ENCODE measurements around the gene LRRTM2. TPM values are rescaled to one million over a fixed set of nuclear protein-coding genes. Genes with fewer than 3 reads are reported as not detected.

Gene LRRTM2
- total and polyA plus RNA-seq, 4 donors: 0.04 to 1.9 (median 0.12) TPM

DNA sequence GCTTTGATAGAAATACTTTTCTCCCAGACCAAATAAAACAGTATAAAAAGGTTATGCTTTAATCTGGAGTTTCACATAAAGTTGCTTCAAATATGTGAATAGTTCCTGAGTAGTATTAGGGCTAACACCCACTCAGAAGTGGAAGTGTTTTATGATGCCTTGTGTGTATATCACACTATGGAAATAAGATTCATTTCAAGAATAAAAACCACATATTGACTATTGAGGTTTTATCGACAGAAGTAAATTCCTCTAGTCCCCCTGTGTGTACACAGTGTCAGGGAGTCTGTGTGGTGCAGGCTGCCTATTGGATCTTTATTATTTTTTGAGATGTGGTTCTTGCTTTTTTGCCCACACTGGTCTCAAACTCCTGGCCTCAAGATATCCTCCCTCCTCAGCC is 20.8 kb upstream of the LRRTM2 start:
- H3K27me3 ChIP-seq (ENCODE audit: control insufficient read depth in 3 of 3, insufficient read depth in 3 of 3, low read length in 2 of 3): no peaks in the 10 kb centered on the region
- H3K4me1 ChIP-seq (ENCODE audit: control insufficient read depth in 5 of 5, insufficient read depth in 5 of 5, low read length in 5 of 5): peaks cover 0 to 12% (median 0%) of the 10 kb centered on the region in 5 donors
- peaks cover 0 to 1% (median 0%) of the 10 kb centered on the region in 4 donors for H3K9me3 ChIP-seq (ENCODE audit: control insufficient read depth in 4 of 4, insufficient read depth in 3 of 4, low read length in 3 of 4)
- no peak overlapping the region for H3K9ac ChIP-seq (ENCODE audit: insufficient read depth in 1 of 2, low read length in 2 of 2)
- 81 to 86% methylated on average over 1 of the region's 1 CpG for whole genome bisulfite sequencing, 2 donors
- DNase-seq: no peak
- no peak overlapping the region for H3K27ac ChIP-seq (ENCODE audit: low read depth in 1 of 2, low read length in 1 of 2)
- H3K4me3 ChIP-seq: no peak overlapping the region
- TF ChIP-seq, protein P1, sequence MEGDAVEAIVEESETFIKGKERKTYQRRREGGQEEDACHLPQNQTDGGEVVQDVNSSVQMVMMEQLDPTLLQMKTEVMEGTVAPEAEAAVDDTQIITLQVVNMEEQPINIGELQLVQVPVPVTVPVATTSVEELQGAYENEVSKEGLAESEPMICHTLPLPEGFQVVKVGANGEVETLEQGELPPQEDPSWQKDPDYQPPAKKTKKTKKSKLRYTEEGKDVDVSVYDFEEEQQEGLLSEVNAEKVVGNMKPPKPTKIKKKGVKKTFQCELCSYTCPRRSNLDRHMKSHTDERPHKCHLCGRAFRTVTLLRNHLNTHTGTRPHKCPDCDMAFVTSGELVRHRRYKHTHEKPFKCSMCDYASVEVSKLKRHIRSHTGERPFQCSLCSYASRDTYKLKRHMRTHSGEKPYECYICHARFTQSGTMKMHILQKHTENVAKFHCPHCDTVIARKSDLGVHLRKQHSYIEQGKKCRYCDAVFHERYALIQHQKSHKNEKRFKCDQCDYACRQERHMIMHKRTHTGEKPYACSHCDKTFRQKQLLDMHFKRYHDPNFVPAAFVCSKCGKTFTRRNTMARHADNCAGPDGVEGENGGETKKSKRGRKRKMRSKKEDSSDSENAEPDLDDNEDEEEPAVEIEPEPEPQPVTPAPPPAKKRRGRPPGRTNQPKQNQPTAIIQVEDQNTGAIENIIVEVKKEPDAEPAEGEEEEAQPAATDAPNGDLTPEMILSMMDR (IDR thresholded peaks at IDR 0.05; ENCODE audit: control extremely low read depth, extremely low read depth): no peak
- ATAC-seq (ENCODE audit: insufficient read depth, low FRiP score): no peak
- H3K36me3 ChIP-seq (ENCODE audit: control insufficient read depth in 4 of 4, insufficient read depth in 4 of 4, low read length in 4 of 4): peaks cover 10 to 29% (median 19%) of the 10 kb centered on the region in 4 donors

GRCh38 chr5:138890644-138891043 is 15.5 kb upstream of the LRRTM2 start:
- Histone ChIP-seq H3K36me3 (ENCODE audit: control insufficient read depth in 4 of 4, insufficient read depth in 4 of 4, low read length in 4 of 4) (peaks cover 20 to 39% (median 29%) of the 10 kb centered on the region in 4 donors), H3K27ac (ENCODE audit: low read depth in 1 of 2, low read length in 1 of 2) (no peak overlapping the region), H3K9ac (ENCODE audit: insufficient read depth in 1 of 2, low read length in 2 of 2) (no peak overlapping the region), H3K27me3 (ENCODE audit: control insufficient read depth in 3 of 3, insufficient read depth in 3 of 3, low read length in 2 of 3) (no peaks in the 10 kb centered on the region), H3K4me1 (ENCODE audit: control insufficient read depth in 5 of 5, insufficient read depth in 5 of 5, low read length in 5 of 5) (peaks cover 0 to 7% (median 0%) of the 10 kb centered on the region in 5 donors), H3K9me3 (ENCODE audit: control insufficient read depth in 4 of 4, insufficient read depth in 3 of 4, low read length in 3 of 4) (peaks cover 0 to 4% (median 3%) of the 10 kb centered on the region in 4 donors), H3K4me3 (no peak overlapping the region)
- TF ChIP-seq, protein P1 (IDR thresholded peaks at IDR 0.05; ENCODE audit: control extremely low read depth, extremely low read depth): no peak
- no peak for DNase-seq
- ATAC-seq (ENCODE audit: insufficient read depth, low FRiP score): no peak

GRCh38 chr5:138889994-138890393 is 14.9 kb upstream of the LRRTM2 start:
- Histone ChIP-seq H3K27ac (ENCODE audit: low read depth in 1 of 2, low read length in 1 of 2) (no peak overlapping the region), H3K27me3 (ENCODE audit: control insufficient read depth in 3 of 3, insufficient read depth in 3 of 3, low read length in 2 of 3) (no peaks in the 10 kb centered on the region), H3K4me3 (no peak overlapping the region), H3K4me1 (ENCODE audit: control insufficient read depth in 5 of 5, insufficient read depth in 5 of 5, low read length in 5 of 5) (peaks cover 0 to 6% (median 0%) of the 10 kb centered on the region in 5 donors), H3K36me3 (ENCODE audit: control insufficient read depth in 4 of 4, insufficient read depth in 4 of 4, low read length in 4 of 4) (peaks cover 18 to 39% (median 28%) of the 10 kb centered on the region in 4 donors), H3K9ac (ENCODE audit: insufficient read depth in 1 of 2, low read length in 2 of 2) (no peak overlapping the region), H3K9me3 (ENCODE audit: control insufficient read depth in 4 of 4, insufficient read depth in 3 of 4, low read length in 3 of 4) (peaks cover 0 to 4% (median 3%) of the 10 kb centered on the region in 4 donors)
- TF ChIP-seq, protein P1 (IDR thresholded peaks at IDR 0.05; ENCODE audit: control extremely low read depth, extremely low read depth): no peak
- ATAC-seq (ENCODE audit: insufficient read depth, low FRiP score) (no peak), DNase-seq (no peak)

DNA sequence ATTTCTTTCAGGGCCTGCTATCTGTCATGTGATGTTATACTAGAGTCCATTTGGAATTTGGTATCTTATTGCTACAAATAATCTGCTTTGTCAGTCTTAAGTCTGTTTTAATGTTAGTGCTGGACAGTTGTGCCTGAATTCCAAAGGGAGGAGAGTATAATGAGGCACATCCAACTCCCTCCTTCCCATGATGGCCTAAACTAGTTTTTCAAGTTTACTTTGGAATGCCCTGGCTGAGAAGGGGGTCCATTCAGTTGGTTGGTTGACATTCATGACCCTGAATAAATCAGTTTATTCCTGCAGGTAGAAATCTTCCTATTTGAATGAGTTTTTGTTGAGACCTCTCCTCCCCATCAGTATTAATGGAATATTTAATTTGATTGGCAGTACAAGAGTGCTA is 9.4 kb upstream of the LRRTM2 start:
- Histone ChIP-seq H3K9me3 (ENCODE audit: control insufficient read depth in 4 of 4, insufficient read depth in 3 of 4, low read length in 3 of 4) (peaks cover 0 to 3% (median 0%) of the 10 kb centered on the region in 4 donors), H3K4me3 (no peak overlapping the region), H3K4me1 (ENCODE audit: control insufficient read depth in 5 of 5, insufficient read depth in 5 of 5, low read length in 5 of 5) (peaks cover 0 to 9% (median 0%) of the 10 kb centered on the region in 5 donors), H3K27me3 (ENCODE audit: control insufficient read depth in 3 of 3, insufficient read depth in 3 of 3, low read length in 2 of 3) (no peaks in the 10 kb centered on the region), H3K9ac (ENCODE audit: insufficient read depth in 1 of 2, low read length in 2 of 2) (no peak overlapping the region), H3K27ac (ENCODE audit: low read depth in 1 of 2, low read length in 1 of 2) (no peak overlapping the region), H3K36me3 (ENCODE audit: control insufficient read depth in 4 of 4, insufficient read depth in 4 of 4, low read length in 4 of 4) (peaks cover 4 to 17% (median 12%) of the 10 kb centered on the region in 4 donors)
- ATAC-seq (ENCODE audit: insufficient read depth, low FRiP score): no peak
- no peak for DNase-seq
- TF ChIP-seq, protein P1 (IDR thresholded peaks at IDR 0.05; ENCODE audit: control extremely low read depth, extremely low read depth): no peak
